Neural progenitor cell (in vitro differentiated cells): ENCODE measurements around the gene ZNF106.

ENCODE experiments used
- CTCF ChIP-seq: fragments of 200-600 bp; sonication (generic); IDR thresholded peaks from 2 replicates; pipeline ENCODE4 v1.5.1; 2017; ENCODE audit warnings: antibody characterized with exemption, mild to moderate bottlenecking
- EZH2 ChIP-seq: fragments of 200-600 bp; sonication (generic); IDR thresholded peaks from 2 replicates; pipeline ENCODE4 v1.6.1; 2017; ENCODE audit warnings: antibody characterized with exemption, mild to moderate bottlenecking, moderate library complexity

GRCh38 chr15:42498212-42499068 lies 7.5 kb upstream of the ZNF106 start:
- TF ChIP-seq CTCF (no peak), EZH2 (no peak)
